GM12864 (cell line): ENCODE measurements around the gene SETD4.

Experiments used
- DNase-seq: peaks from one replicate; pipeline ENCODE4 v3.0.0-alpha.2; 2011; ENCODE audit warnings: low read depth
- H3K4me3 ChIP-seq: 2 replicates; pipeline ENCODE4 v1.5.1; 2011; ENCODE audit warnings: mild to moderate bottlenecking, low read depth, low read length, control low read depth
- TF ChIP-seq, protein P1 (sequence below): IDR thresholded peaks from 2 replicates; pipeline ENCODE4 v1.5.1; 2011; ENCODE audit warnings: low read depth, mild to moderate bottlenecking, moderate library complexity, low read length, control low read depth, inconsistent platforms; ENCODE audit errors: missing control alignments

SETD4 gene

DNA sequence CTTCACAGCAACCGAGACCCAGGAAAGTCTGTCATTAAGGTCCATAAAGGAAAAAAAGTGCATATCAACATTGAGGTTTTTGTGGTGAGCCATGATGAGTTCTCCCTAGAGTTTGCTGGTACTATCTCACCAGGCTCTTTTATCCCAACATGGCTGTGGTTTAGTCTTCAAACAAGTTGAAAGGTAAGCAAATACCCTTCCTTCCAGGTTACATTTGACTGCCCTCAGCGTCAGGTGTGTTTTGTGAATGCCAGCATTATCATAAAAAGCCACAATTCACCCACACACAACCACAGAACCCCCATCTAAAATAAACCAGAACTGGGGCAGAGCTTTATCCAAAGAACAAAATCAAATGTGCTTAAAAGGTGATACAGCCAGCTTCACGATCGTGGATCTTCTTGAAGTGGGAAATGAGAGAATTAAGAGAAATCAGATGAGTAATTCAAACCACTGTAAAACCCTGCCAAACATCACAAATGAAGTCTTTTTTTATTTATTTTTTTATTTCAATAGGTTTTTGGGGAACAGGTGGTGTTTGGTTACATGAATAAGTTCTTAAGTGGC, 64.7 kb downstream of the SETD4 start:
- no peak for DNase-seq
- TF ChIP-seq, protein P1, sequence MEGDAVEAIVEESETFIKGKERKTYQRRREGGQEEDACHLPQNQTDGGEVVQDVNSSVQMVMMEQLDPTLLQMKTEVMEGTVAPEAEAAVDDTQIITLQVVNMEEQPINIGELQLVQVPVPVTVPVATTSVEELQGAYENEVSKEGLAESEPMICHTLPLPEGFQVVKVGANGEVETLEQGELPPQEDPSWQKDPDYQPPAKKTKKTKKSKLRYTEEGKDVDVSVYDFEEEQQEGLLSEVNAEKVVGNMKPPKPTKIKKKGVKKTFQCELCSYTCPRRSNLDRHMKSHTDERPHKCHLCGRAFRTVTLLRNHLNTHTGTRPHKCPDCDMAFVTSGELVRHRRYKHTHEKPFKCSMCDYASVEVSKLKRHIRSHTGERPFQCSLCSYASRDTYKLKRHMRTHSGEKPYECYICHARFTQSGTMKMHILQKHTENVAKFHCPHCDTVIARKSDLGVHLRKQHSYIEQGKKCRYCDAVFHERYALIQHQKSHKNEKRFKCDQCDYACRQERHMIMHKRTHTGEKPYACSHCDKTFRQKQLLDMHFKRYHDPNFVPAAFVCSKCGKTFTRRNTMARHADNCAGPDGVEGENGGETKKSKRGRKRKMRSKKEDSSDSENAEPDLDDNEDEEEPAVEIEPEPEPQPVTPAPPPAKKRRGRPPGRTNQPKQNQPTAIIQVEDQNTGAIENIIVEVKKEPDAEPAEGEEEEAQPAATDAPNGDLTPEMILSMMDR: no peak
- H3K4me3 ChIP-seq: no peak overlapping the region

DNA sequence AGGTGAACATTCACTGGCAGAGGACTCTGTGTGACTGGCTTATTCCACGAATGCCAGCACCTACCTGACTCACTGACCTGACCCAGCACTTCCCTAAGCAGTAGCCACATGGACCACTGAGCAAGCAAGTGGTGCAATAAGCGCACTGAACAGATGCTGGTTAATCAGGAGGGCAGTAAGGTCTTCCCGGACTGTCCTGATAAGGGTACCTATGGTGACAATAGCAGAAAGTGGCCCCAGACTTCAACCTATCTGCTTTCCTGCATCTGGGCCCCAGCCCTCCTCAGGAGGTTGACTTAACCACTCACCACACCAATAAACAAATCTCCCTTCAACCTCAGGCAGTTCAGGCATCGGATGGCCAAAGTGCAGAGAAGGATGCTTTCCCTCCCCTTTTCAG, 65.7 kb downstream of the SETD4 start:
- DNase-seq: no peak
- TF ChIP-seq, protein P1: no peak
- no peak overlapping the region for H3K4me3 ChIP-seq

DNA sequence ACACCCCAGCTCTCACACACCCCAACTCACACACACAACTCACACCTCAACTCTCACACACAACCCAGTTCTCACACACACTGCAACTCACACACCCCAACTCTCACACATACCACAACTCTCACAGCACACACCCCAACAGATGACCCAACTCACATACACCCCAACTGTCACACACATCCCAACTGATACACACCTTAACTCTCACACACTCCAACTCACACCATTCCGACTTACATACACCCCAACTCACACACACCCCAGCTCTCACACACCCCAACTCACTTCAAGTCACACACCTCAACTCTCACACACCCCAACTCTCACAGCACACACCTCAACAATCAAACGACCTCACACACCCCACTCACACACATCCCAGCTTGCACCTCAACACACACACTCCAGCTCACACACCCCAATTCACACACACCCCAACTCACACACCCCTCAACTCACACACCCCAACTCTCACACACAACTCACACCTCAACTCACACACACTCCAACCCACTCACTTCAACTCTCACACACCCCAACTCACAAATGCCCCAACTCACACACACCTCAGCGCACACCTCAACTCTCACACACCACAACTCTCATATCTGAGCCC, 66.3 kb downstream of the SETD4 start:
- no peak overlapping the region for H3K4me3 ChIP-seq
- no peak for DNase-seq
- TF ChIP-seq, protein P1: no peak

DNA sequence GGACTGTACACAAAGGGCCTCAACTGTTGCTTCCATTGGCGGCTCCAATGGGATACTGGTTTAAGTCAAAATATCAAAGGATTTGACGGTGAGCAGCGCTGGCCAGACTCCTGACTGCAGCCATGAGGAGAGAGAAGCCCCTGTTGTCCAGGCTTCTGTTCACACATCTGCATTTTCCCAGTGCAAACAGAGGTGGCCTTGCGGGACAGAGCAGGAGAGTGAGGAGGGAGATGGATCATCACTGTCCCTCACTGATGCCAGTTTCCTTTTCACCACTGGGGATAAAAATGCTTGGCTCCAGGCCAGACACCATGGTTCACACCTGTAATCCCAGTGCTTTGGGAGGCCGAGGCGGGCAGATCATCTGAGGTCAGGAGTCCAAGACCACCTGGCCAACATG, 69.2 kb downstream of the SETD4 start:
- H3K4me3 ChIP-seq: no peak overlapping the region
- TF ChIP-seq, protein P1: no peak
- DNase-seq: no peak

DNA sequence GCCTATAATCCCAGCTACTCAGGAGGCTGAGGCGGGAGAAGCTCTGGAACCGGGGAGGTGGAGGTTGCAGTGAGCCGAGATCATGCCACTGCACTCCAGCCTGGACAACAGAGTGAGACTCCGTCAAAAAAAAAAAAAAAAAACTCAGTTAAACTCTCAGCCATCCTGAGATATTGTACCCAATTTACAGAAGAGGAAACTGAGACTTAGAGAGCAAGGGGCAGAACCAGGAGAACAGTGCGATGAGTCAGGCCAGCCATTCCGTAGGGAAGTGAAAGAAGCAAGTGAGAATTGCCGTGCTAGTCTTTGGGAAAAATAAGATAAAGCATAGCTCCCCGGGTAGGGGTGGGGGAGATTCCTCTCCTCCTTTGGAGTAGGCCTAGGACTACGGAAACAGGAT, 69.7 kb downstream of the SETD4 start:
- no peak for DNase-seq
- no peak overlapping the region for H3K4me3 ChIP-seq
- TF ChIP-seq, protein P1: no peak

DNA sequence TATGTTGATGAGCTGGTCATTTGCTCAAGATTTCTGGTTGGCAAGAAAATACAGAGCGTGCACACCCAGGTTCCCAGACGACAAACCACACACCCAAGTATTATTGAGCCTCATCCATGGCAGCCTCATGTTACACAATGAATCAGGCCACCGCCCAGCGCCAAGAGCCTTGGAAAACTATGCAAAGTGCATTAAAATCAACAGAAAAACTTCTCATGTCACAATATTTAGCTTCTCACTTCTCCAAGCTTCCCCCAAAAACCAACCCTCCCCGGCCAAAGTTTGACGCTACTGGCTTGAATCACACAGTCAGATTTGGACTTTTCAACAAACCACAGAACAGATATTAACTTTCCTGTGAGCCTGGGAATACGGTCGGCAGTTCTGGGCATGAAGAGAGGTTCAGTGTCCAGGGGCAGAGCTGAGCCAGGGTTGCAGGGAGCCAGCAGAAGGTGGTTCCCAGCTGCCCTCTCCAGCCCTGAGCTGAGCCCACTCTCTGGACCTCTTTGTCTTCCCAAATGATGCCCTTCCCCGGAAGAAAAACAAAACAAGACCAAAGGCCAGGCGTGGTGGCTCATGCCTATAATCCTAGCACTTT, 71.1 kb downstream of the SETD4 start:
- DNase-seq: no peak
- TF ChIP-seq, protein P1: no peak
- H3K4me3 ChIP-seq: no peak overlapping the region
